GM18909 (cell line): ENCODE results near the gene SYNGR4.

Experiments
- ATAC-seq: cut with Tn5 transposase; IDR thresholded peaks from one replicate; pipeline ENCODE4 v1.9.1; 2021; ENCODE audit warnings: mild to moderate bottlenecking; ENCODE audit not compliant: unreplicated experiment, poor library complexity

SYNGR4 gene

GRCh38 chr19:48421548-48421947 is 57.4 kb downstream of the SYNGR4 start:
- no peak for ATAC-seq

GRCh38 chr19:48424694-48425219 is 60.6 kb downstream of the SYNGR4 start:
- ATAC-seq, result no peak
